ENCODE data around the gene KLF2.

GRCh38 chr19:16369306-16369663 lies 44.7 kb downstream of the KLF2 start:
- TF ChIP-seq GATA2 (IDR thresholded peaks at IDR 0.05; ENCODE audit: low read depth, low read length): no peak
- TF ChIP-seq GATA3 (IDR thresholded peaks at IDR 0.05; ENCODE audit: low read depth, low read length): no peak
